ENCODE data around the gene KRT6C. TPM values are rescaled to one million over a fixed set of nuclear protein-coding genes. Genes with fewer than 3 reads are reported as not detected.

The KRT6C gene
- total RNA-seq, 1 donor from 2014 or later = not detected

GRCh38 chr12:52477651-52478050, 4.0 kb upstream of the KRT6C start:
- intact Hi-C loops (cut with micrococcal nuclease) = no loop called here
- POLR2A ChIA-PET = no interaction called here
- Mint-ChIP-seq H3K36me3 (ENCODE audit: low read depth) (no peaks in the 10 kb centered on the region), H3K4me3 (no peak overlapping the region), H3K27ac (no peak overlapping the region), H3K27me3 (peaks cover 5% of the 10 kb centered on the region), H3K9me3 (no peaks in the 10 kb centered on the region), H3K4me1 (no peaks in the 10 kb centered on the region)
- ATAC-seq (ENCODE audit: low read depth) (no peak), DNase-seq (no peak)
- CTCF ChIA-PET = no interaction called here
- no peak for TF ChIP-seq CTCF (IDR thresholded peaks at IDR 0.05)

- no peaks in the 10 kb centered on the region for H3K4me1 Mint-ChIP-seq
- H3K36me3 Mint-ChIP-seq (ENCODE audit: low read depth) = no peaks in the 10 kb centered on the region
- no peak for TF ChIP-seq CTCF (IDR thresholded peaks at IDR 0.05)
- intact Hi-C loops (cut with micrococcal nuclease) = loop anchor here (1.0 kb wide), 1 partner anchor 24 kb away; no protein-coding TSS in a partner anchor
- H3K27ac Mint-ChIP-seq = no peak overlapping the region
- H3K9me3 Mint-ChIP-seq = no peaks in the 10 kb centered on the region
- POLR2A ChIA-PET = no interaction called here
- DNase-seq (no peak), ATAC-seq (ENCODE audit: low read depth) (no peak)
- CTCF ChIA-PET = no interaction called here
- H3K4me3 Mint-ChIP-seq = no peak overlapping the region
- peaks cover 11% of the 10 kb centered on the region for H3K27me3 Mint-ChIP-seq
Observed at GRCh38 chr12:52474212-52474611, 607 bp upstream of the KRT6C start.

GRCh38 chr12:52469853-52470252, 3.8 kb downstream of the KRT6C start:
- Mint-ChIP-seq H3K27ac (no peak overlapping the region), H3K4me1 (no peaks in the 10 kb centered on the region), H3K4me3 (no peak overlapping the region), H3K27me3 (peaks cover 9% of the 10 kb centered on the region), H3K36me3 (ENCODE audit: low read depth) (no peaks in the 10 kb centered on the region), H3K9me3 (no peaks in the 10 kb centered on the region)
- no peak for DNase-seq
- ChIA-PET CTCF (no interaction called here), POLR2A (no interaction called here)
- TF ChIP-seq CTCF (IDR thresholded peaks at IDR 0.05) = no peak
- ATAC-seq (ENCODE audit: low read depth) = no peak
- intact Hi-C loops (cut with micrococcal nuclease) = no loop called here

- no peak overlapping the region for H3K4me3 Mint-ChIP-seq
- no peak overlapping the region for H3K27ac Mint-ChIP-seq
- peaks cover 20% of the 10 kb centered on the region for H3K27me3 Mint-ChIP-seq
- H3K36me3 Mint-ChIP-seq (ENCODE audit: low read depth) = no peaks in the 10 kb centered on the region
- ChIA-PET CTCF (no interaction called here), POLR2A (no interaction called here)
- H3K4me1 Mint-ChIP-seq = no peaks in the 10 kb centered on the region
- TF ChIP-seq CTCF (IDR thresholded peaks at IDR 0.05) = no peak
- no peaks in the 10 kb centered on the region for H3K9me3 Mint-ChIP-seq
- intact Hi-C loops (cut with micrococcal nuclease) = no loop called here
- ATAC-seq (ENCODE audit: low read depth) (no peak), DNase-seq (no peak)
Observed at GRCh38 chr12:52464897-52465296, 8.7 kb downstream of the KRT6C start.

GRCh38 chr12:52461693-52462092, 11.9 kb downstream of the KRT6C start:
- intact Hi-C loops (cut with micrococcal nuclease) = no loop called here
- no peak overlapping the region for H3K4me3 Mint-ChIP-seq
- CTCF ChIA-PET = no interaction called here
- no peak for ATAC-seq (ENCODE audit: low read depth)
- H3K27me3 Mint-ChIP-seq = peaks cover 26% of the 10 kb centered on the region
- TF ChIP-seq CTCF (IDR thresholded peaks at IDR 0.05) = no peak
- POLR2A ChIA-PET = no interaction called here
- no peak for DNase-seq
- H3K36me3 Mint-ChIP-seq (ENCODE audit: low read depth) = no peaks in the 10 kb centered on the region
- H3K9me3 Mint-ChIP-seq = no peaks in the 10 kb centered on the region
- H3K27ac Mint-ChIP-seq = no peak overlapping the region
- H3K4me1 Mint-ChIP-seq = no peaks in the 10 kb centered on the region

All from activated B cell treated with CpG ODN at 0.5 μM for 24 hours (primary cell).